ENCODE results near the gene ATOH8. TPM values are rescaled to one million over a fixed set of nuclear protein-coding genes. Genes with fewer than 3 reads are reported as not detected.

The ATOH8 gene
- total RNA-seq, 1 experiment from 2014 or later, result 0.81 TPM

DNA sequence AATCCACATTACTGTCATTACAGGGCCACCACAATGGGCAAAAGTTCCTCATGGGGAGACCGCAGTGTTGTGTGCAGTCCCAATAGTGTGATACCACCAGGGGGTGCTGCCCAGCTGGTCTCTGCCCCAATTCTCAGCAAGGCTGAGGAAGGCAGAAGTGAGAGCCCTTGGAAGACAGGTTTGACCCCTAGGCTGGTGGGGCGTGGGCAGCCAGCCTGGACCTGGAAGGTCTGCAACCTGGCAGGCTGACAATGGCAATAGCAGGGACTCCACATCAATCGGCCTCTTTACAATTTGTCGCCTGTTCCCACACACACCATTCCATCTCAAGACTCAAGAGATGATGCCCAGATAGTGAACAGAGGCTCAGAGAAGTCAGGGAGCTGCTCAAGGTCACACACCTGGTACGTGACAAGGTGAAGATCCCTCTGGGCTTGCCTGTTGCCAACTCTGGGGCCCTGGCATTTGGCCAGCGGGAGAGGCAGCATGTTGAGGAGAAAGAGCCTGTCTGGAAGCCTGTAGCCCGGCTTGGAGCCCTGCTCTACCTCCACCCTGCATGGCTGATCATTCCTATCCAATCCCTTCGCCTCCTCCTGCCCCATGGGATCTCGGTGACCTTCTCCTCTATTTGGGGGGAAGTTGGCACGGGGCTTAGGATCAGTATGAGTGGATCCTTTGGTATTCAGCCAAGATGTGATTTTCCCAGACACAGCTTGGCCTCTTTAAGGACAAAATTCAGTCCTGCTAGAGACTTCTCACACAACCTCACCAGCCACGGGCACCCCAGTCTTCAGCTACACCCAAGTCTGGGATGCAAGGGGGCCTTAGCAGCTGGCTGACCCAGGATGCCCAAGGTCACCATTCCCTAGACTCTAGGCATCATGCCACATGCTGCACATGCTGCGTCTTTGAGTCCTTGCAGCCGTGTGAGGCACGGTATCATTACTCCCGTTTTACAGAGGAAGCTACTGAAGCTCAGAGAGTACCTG is 2.9 kb upstream of the ATOH8 start:
- peaks cover 53% of the 10 kb centered on the region for H3K27me3 Mint-ChIP-seq (ENCODE audit: low read depth)
- no peak overlapping the region for H3K4me3 Mint-ChIP-seq
- ATAC-seq (peak; percentile 48), DNase-seq (ENCODE audit: low spot score) (peak; percentile 83)
- TF ChIP-seq MAX (CRISPR knock-in tag; IDR thresholded peaks at IDR 0.05) (0 out of 2 replicates have a peak, but pooled peaks have one; percentile 25), NR2C2 (CRISPR knock-in tag; IDR thresholded peaks at IDR 0.05) (no peak), CTCF (IDR thresholded peaks at IDR 0.05) (peak; percentile 56)
- no peak overlapping the region for H3K27ac Mint-ChIP-seq
- H3K4me1 Mint-ChIP-seq, result peaks cover 10% of the 10 kb centered on the region
- POLR2A ChIA-PET, result interaction anchor here (0.8 kb wide), 1 partner anchor 44 kb away, joined by 3 read pairs; no protein-coding TSS in a partner anchor
- CTCF ChIA-PET, result interaction anchor here (0.7 to 6.2 kb wide), 13 partner anchors 8 to 77 kb away, joined by 3 to 126 read pairs (median 5); no protein-coding TSS in a partner anchor
- H3K36me3 Mint-ChIP-seq, result no peaks in the 10 kb centered on the region
- no peaks in the 10 kb centered on the region for H3K9me3 Mint-ChIP-seq

- no peaks in the 10 kb centered on the region for H3K9me3 Mint-ChIP-seq
- H3K4me1 Mint-ChIP-seq, result peaks cover 10% of the 10 kb centered on the region
- TF ChIP-seq TEAD1 (CRISPR knock-in tag; IDR thresholded peaks at IDR 0.05) (no peak), SMAD4 (CRISPR knock-in tag; IDR thresholded peaks at IDR 0.05) (no peak), KAT7 (CRISPR knock-in tag; IDR thresholded peaks at IDR 0.05; ENCODE audit: borderline replicate concordance) (no peak)
- ATAC-seq, result no peak
- ChIA-PET POLR2A (no interaction called here), CTCF (interaction anchor here (0.9 to 6.2 kb wide), 11 partner anchors 11 to 61 kb away, joined by 3 to 126 read pairs (median 5); no protein-coding TSS in a partner anchor)
- H3K27ac Mint-ChIP-seq, result no peak overlapping the region
- H3K27me3 Mint-ChIP-seq (ENCODE audit: low read depth), result peaks cover 61% of the 10 kb centered on the region
- no peak overlapping the region for H3K4me3 Mint-ChIP-seq
- no peaks in the 10 kb centered on the region for H3K36me3 Mint-ChIP-seq
- no peak for DNase-seq (ENCODE audit: low spot score)
Observed at GRCh38 chr2:85751627-85752026, 2.2 kb upstream of the ATOH8 start.

GRCh38 chr2:85753035-85753524 is 711 bp upstream of the ATOH8 start:
- DNase-seq (ENCODE audit: low spot score) (no peak), ATAC-seq (peak; percentile 8)
- no peaks in the 10 kb centered on the region for H3K9me3 Mint-ChIP-seq
- POLR2A ChIA-PET, result interaction anchor here (0.7 to 1.3 kb wide), 3 partner anchors 13 to 361 kb away, joined by 3 to 5 read pairs (median 5); partner anchors contain the start of gene C2orf68
- peaks cover 10% of the 10 kb centered on the region for H3K4me1 Mint-ChIP-seq
- CTCF ChIA-PET, result interaction anchor here (0.5 to 6.2 kb wide), 16 partner anchors 10 to 366 kb away, joined by 3 to 126 read pairs (median 6); no protein-coding TSS in a partner anchor
- peak overlapping the region; percentile 84 for H3K4me3 Mint-ChIP-seq
- no peak overlapping the region for H3K27ac Mint-ChIP-seq
- 0 out of 2 replicates have a peak, but pooled peaks have one; percentile 18 for TF ChIP-seq MAX (CRISPR knock-in tag; IDR thresholded peaks at IDR 0.05)
- TF ChIP-seq, protein P1, sequence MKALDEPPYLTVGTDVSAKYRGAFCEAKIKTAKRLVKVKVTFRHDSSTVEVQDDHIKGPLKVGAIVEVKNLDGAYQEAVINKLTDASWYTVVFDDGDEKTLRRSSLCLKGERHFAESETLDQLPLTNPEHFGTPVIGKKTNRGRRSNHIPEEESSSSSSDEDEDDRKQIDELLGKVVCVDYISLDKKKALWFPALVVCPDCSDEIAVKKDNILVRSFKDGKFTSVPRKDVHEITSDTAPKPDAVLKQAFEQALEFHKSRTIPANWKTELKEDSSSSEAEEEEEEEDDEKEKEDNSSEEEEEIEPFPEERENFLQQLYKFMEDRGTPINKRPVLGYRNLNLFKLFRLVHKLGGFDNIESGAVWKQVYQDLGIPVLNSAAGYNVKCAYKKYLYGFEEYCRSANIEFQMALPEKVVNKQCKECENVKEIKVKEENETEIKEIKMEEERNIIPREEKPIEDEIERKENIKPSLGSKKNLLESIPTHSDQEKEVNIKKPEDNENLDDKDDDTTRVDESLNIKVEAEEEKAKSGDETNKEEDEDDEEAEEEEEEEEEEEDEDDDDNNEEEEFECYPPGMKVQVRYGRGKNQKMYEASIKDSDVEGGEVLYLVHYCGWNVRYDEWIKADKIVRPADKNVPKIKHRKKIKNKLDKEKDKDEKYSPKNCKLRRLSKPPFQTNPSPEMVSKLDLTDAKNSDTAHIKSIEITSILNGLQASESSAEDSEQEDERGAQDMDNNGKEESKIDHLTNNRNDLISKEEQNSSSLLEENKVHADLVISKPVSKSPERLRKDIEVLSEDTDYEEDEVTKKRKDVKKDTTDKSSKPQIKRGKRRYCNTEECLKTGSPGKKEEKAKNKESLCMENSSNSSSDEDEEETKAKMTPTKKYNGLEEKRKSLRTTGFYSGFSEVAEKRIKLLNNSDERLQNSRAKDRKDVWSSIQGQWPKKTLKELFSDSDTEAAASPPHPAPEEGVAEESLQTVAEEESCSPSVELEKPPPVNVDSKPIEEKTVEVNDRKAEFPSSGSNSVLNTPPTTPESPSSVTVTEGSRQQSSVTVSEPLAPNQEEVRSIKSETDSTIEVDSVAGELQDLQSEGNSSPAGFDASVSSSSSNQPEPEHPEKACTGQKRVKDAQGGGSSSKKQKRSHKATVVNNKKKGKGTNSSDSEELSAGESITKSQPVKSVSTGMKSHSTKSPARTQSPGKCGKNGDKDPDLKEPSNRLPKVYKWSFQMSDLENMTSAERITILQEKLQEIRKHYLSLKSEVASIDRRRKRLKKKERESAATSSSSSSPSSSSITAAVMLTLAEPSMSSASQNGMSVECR (CRISPR knock-in tag; IDR thresholded peaks at IDR 0.05; ENCODE audit: borderline replicate concordance), result no peak
- H3K36me3 Mint-ChIP-seq, result no peaks in the 10 kb centered on the region
- H3K27me3 Mint-ChIP-seq (ENCODE audit: low read depth), result peaks cover 75% of the 10 kb centered on the region
